Endothelial cell of umbilical vein (primary cell): Measurements from ENCODE around the gene TCF7.

ENCODE experiments used
- EZH2 ChIP-seq: IDR thresholded peaks from 2 replicates; pipeline ENCODE4 v1.6.1; 2012; ENCODE audit warnings: borderline replicate concordance, low read depth, mild to moderate bottlenecking, moderate library complexity, low read length, inconsistent platforms; ENCODE audit not compliant: severe bottlenecking
- FOS ChIP-seq: IDR thresholded peaks from 2 replicates; pipeline ENCODE4 v1.6.1; 2011; ENCODE audit warnings: mild to moderate bottlenecking, low read length, moderate library complexity, borderline replicate concordance; ENCODE audit not compliant: insufficient read depth
- MYC ChIP-seq: IDR thresholded peaks from one replicate; pipeline ENCODE4 v1.6.1; 2011; ENCODE audit warnings: mild to moderate bottlenecking, low read depth, low read length
- POLR2A ChIP-seq: IDR thresholded peaks from 2 replicates; pipeline ENCODE4 v1.6.1; 2012; ENCODE audit warnings: low read depth, mild to moderate bottlenecking, control low read depth, low read length
- POLR2AphosphoS5 ChIP-seq: IDR thresholded peaks from 2 replicates; pipeline ENCODE4 v1.6.1; 2012; ENCODE audit warnings: low read depth, mild to moderate bottlenecking, control low read depth, low read length, moderate library complexity; ENCODE audit not compliant: insufficient read depth
- TF ChIP-seq, protein P1 (sequence below), 2 donors: IDR thresholded peaks; 1 replicate in 1 of 2; 2 replicates in 1 of 2; pipeline ENCODE4 v1.5.1; 2011; ENCODE audit warnings: low read length in 2 of 2, mild to moderate bottlenecking in 2 of 2, moderate library complexity in 2 of 2, control low read depth in 1 of 2, inconsistent platforms in 1 of 2, low read depth in 1 of 2; ENCODE audit not compliant: insufficient read depth in 1 of 2; ENCODE audit errors: extremely low read depth in 1 of 2
- TF ChIP-seq, protein P2 (sequence below): IDR thresholded peaks from 2 replicates; pipeline ENCODE4 v1.6.1; 2011; ENCODE audit not compliant: insufficient read depth, insufficient read length

DNA sequence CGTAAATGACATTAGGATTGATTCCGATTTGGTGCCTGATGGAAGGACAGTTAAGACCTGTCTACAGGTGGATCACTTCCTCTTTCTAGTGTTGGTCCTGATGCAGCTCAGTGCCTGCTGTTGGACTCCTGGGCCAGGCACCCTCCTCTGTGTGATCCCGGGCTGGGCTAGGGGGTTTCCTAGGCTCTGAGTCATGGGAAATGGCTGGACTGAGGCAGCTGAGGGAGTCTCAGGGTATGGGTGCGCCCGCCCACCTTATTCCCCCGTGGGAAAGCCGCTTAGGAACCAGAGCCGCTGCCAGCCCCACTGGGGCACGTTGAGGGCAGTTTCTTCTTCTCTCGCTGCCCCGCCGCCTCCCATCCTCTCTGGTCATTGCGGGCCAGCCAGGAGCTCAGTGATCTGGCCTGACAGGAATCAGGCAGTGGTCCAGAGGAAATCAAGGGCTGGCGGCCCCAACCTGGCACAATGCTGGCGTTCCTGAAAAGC lies 12.9 kb downstream of the TCF7 start:
- TF ChIP-seq POLR2A: no peak
- TF ChIP-seq, protein P1, sequence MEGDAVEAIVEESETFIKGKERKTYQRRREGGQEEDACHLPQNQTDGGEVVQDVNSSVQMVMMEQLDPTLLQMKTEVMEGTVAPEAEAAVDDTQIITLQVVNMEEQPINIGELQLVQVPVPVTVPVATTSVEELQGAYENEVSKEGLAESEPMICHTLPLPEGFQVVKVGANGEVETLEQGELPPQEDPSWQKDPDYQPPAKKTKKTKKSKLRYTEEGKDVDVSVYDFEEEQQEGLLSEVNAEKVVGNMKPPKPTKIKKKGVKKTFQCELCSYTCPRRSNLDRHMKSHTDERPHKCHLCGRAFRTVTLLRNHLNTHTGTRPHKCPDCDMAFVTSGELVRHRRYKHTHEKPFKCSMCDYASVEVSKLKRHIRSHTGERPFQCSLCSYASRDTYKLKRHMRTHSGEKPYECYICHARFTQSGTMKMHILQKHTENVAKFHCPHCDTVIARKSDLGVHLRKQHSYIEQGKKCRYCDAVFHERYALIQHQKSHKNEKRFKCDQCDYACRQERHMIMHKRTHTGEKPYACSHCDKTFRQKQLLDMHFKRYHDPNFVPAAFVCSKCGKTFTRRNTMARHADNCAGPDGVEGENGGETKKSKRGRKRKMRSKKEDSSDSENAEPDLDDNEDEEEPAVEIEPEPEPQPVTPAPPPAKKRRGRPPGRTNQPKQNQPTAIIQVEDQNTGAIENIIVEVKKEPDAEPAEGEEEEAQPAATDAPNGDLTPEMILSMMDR (IDR thresholded peaks at IDR 0.05; ENCODE audit: extremely low read depth in 1 of 2, insufficient read depth in 1 of 2, low read depth in 1 of 2, low read length in 2 of 2): no peak
- TF ChIP-seq EZH2: no peak
- TF ChIP-seq FOS: no peak
- no peak for TF ChIP-seq POLR2AphosphoS5
- TF ChIP-seq MYC: no peak
- TF ChIP-seq, protein P2, sequence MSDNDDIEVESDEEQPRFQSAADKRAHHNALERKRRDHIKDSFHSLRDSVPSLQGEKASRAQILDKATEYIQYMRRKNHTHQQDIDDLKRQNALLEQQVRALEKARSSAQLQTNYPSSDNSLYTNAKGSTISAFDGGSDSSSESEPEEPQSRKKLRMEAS: no peak
